Loucy (cell line): Measurements from ENCODE around the gene PPP2R5B.

Experiments used
- H2AFZ ChIP-seq: fragments of 200-600 bp; sonication (generic); 2 replicates; pipeline ENCODE4 v1.6.0; 2016; ENCODE audit warnings: antibody characterized with exemption, mild to moderate bottlenecking, low read length, moderate library complexity
- H3F3A ChIP-seq: fragments of 200-600 bp; 2 replicates; pipeline ENCODE4 v1.6.0; 2016; ENCODE audit warnings: antibody characterized with exemption, low read depth, mild to moderate bottlenecking
- H3K27me3 ChIP-seq: fragments of 200-600 bp; sonication (generic); 2 replicates; pipeline ENCODE4 v1.6.1; 2014; ENCODE audit warnings: low read length, mild to moderate bottlenecking; ENCODE audit not compliant: insufficient read depth, poor library complexity, severe bottlenecking
- H3K36me3 ChIP-seq: fragments of 200-600 bp; sonication (generic); 2 replicates; pipeline ENCODE4 v1.6.1; 2016; ENCODE audit warnings: low read length; ENCODE audit not compliant: insufficient read depth
- H3K4me1 ChIP-seq: fragments of 200-600 bp; sonication (generic); 2 replicates; pipeline ENCODE4 v1.5.1; 2014; ENCODE audit warnings: low read length, mild to moderate bottlenecking; ENCODE audit not compliant: insufficient read depth, poor library complexity, severe bottlenecking
- H3K4me2 ChIP-seq: fragments of 200-600 bp; sonication (generic); 2 replicates; pipeline ENCODE4 v1.6.0; 2014; ENCODE audit warnings: antibody characterized with exemption, low read length, low read depth, mild to moderate bottlenecking; ENCODE audit not compliant: poor library complexity, severe bottlenecking
- H3K4me3 ChIP-seq: fragments of 200-600 bp; sonication (generic); 2 replicates; pipeline ENCODE4 v1.5.1; 2014; ENCODE audit warnings: low read length, mild to moderate bottlenecking, mixed read lengths; ENCODE audit not compliant: poor library complexity, severe bottlenecking
- H3K79me2 ChIP-seq: fragments of 200-600 bp; sonication (generic); 2 replicates; pipeline ENCODE4 v1.6.1; 2014; ENCODE audit warnings: low read length; ENCODE audit not compliant: insufficient read depth
- H3K9ac ChIP-seq: fragments of 200-600 bp; sonication (generic); 2 replicates; pipeline ENCODE4 v1.6.0; 2014; ENCODE audit warnings: mild to moderate bottlenecking, low read depth, low read length, moderate library complexity; ENCODE audit not compliant: poor library complexity, severe bottlenecking
- H3K9me2 ChIP-seq: fragments of 200-600 bp; sonication (generic); replicated peaks from 2 replicates; pipeline ENCODE4 v1.6.1; 2016; ENCODE audit warnings: low read depth, low read length, mixed read lengths
- H3K9me3 ChIP-seq: fragments of 200-600 bp; sonication (generic); 2 replicates; pipeline ENCODE4 v1.6.1; 2014; ENCODE audit warnings: mild to moderate bottlenecking, antibody characterized with exemption, low read length, low read depth; ENCODE audit not compliant: insufficient read depth
- H4K20me1 ChIP-seq: fragments of 200-600 bp; sonication (generic); 2 replicates; pipeline ENCODE4 v1.6.0; 2014; ENCODE audit warnings: antibody characterized with exemption, low read length, mild to moderate bottlenecking; ENCODE audit not compliant: insufficient read depth, poor library complexity, severe bottlenecking
- EZH2phosphoT487 ChIP-seq: fragments of 200-600 bp; IDR thresholded peaks from 2 replicates; pipeline ENCODE4 v1.6.1; 2018; ENCODE audit warnings: antibody characterized with exemption, mild to moderate bottlenecking, moderate library complexity, borderline replicate concordance
- TF ChIP-seq, protein P1 (sequence below): fragments of 200-600 bp; sonication (generic); conservative IDR thresholded peaks from 2 replicates; pipeline ENCODE4 v1.5.1; 2014; ENCODE audit warnings: mild to moderate bottlenecking, antibody characterized with exemption, low read length

PPP2R5B gene

DNA sequence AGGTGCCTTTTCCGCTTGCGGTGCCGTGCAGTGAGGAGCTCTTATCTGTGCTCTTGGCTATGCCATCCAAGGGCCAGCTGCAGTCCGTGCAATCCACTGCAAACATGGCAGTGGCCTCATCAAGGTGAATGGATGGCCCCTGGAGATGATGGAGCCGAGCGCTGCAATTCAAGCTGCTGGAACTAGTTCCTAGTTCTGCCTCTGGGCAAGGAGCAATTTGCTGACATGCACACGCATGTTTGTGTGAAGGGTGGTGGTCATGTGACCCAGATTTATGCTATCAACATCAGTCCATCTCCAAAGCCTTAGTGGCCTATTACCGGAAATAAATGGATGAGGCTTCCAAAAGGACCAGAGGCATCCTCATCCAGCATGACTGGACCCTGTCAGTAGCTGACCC lies 43.0 kb upstream of the PPP2R5B start:
- Histone ChIP-seq H3K4me2 (no peak overlapping the region), H3K9ac (no peak overlapping the region), H3F3A (0 out of 2 replicates have a peak, but pooled peaks cover 3% of the 10 kb centered on the region), H3K79me2 (peaks cover 26% of the 10 kb centered on the region), H4K20me1 (peaks cover 8% of the 10 kb centered on the region), H3K9me2 (no peaks in the 10 kb centered on the region), H3K27me3 (no peaks in the 10 kb centered on the region), H2AFZ (no peak overlapping the region), H3K4me1 (peaks cover 29% of the 10 kb centered on the region), H3K36me3 (no peaks in the 10 kb centered on the region), H3K4me3 (no peak overlapping the region), H3K9me3 (no peaks in the 10 kb centered on the region)
- TF ChIP-seq, protein P1, sequence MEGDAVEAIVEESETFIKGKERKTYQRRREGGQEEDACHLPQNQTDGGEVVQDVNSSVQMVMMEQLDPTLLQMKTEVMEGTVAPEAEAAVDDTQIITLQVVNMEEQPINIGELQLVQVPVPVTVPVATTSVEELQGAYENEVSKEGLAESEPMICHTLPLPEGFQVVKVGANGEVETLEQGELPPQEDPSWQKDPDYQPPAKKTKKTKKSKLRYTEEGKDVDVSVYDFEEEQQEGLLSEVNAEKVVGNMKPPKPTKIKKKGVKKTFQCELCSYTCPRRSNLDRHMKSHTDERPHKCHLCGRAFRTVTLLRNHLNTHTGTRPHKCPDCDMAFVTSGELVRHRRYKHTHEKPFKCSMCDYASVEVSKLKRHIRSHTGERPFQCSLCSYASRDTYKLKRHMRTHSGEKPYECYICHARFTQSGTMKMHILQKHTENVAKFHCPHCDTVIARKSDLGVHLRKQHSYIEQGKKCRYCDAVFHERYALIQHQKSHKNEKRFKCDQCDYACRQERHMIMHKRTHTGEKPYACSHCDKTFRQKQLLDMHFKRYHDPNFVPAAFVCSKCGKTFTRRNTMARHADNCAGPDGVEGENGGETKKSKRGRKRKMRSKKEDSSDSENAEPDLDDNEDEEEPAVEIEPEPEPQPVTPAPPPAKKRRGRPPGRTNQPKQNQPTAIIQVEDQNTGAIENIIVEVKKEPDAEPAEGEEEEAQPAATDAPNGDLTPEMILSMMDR = no peak
- TF ChIP-seq EZH2phosphoT487 = no peak

DNA sequence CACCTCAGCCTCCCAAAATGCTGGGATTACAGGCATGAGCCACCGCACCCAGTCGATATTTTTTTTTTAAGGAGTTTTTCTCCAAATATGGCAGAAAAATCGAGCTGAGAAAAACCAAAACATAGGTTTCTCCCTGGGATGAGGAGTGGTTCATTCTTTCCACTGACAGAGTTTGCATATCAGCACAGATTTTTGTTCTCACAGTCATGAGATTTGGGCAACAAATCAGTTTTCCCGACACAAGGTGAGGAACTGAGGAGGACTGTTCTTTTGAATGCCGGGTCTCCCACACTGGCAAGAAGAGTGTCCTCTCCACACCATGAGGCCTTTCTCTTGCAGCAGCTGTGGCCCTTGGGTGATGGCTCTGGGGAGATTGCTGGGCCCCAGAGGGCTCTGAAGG lies 42.2 kb upstream of the PPP2R5B start:
- H4K20me1 ChIP-seq = peaks cover under 1% of the 10 kb centered on the region
- no peak overlapping the region for H2AFZ ChIP-seq
- no peak overlapping the region for H3K9ac ChIP-seq
- H3K4me2 ChIP-seq = no peak overlapping the region
- TF ChIP-seq EZH2phosphoT487 = no peak
- TF ChIP-seq, protein P1 = no peak
- no peaks in the 10 kb centered on the region for H3K36me3 ChIP-seq
- H3K4me3 ChIP-seq = no peak overlapping the region
- peaks cover 21% of the 10 kb centered on the region for H3K4me1 ChIP-seq
- H3F3A ChIP-seq = 0 out of 2 replicates have a peak, but pooled peaks cover 3% of the 10 kb centered on the region
- peaks cover 18% of the 10 kb centered on the region for H3K79me2 ChIP-seq
- no peaks in the 10 kb centered on the region for H3K9me2 ChIP-seq
- H3K9me3 ChIP-seq = no peaks in the 10 kb centered on the region
- no peaks in the 10 kb centered on the region for H3K27me3 ChIP-seq

DNA sequence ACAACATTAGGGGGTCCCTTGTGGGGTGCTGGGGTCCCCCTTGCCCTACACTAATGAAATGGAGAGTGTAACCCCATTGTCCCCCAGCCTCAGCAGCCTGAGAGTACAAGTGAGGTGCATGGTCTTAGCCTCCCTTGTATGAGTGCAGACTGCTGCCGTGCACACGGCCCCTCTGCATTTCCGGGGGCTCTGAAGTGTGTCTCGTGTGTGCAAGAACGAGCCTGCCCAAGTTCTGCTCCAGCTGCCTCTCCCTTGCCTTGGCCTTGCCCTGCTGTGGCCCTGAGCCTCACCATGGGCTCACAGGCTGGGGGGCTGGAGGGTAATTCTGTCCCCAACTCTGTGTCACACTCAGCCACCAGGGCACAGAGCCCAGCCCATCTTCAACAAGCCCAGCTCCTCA lies 40.9 kb upstream of the PPP2R5B start:
- Histone ChIP-seq H3K4me1 (peaks cover 30% of the 10 kb centered on the region), H3F3A (0 out of 2 replicates have a peak, but pooled peaks cover 3% of the 10 kb centered on the region), H3K4me2 (no peak overlapping the region), H3K9ac (no peak overlapping the region), H4K20me1 (no peaks in the 10 kb centered on the region), H3K27me3 (no peaks in the 10 kb centered on the region), H3K4me3 (no peak overlapping the region), H3K79me2 (peaks cover 7% of the 10 kb centered on the region), H2AFZ (no peak overlapping the region), H3K9me3 (no peaks in the 10 kb centered on the region), H3K9me2 (no peaks in the 10 kb centered on the region), H3K36me3 (no peaks in the 10 kb centered on the region)
- no peak for TF ChIP-seq EZH2phosphoT487
- TF ChIP-seq, protein P1 = no peak
